Renal cortical epithelial cell (primary cell): ENCODE data around the gene FOXS1. TPM values are rescaled to one million over a fixed set of nuclear protein-coding genes. Genes with fewer than 3 reads are reported as not detected.

Source experiments
- DNase-seq: peaks from one replicate; pipeline ENCODE4 v3.0.0-alpha.2; 2011; ENCODE audit warnings: low read depth
- total RNA-seq: library from RNA; depleted of rRNA; stranded (reverse); fragments of >200 nt; gene quantifications from 2 replicates; pipeline ENCODE4 v1.2.3, GENCODE V29; 2014

Gene FOXS1
- total RNA-seq, 1 donor from 2014 or later: 0.30 TPM

DNA sequence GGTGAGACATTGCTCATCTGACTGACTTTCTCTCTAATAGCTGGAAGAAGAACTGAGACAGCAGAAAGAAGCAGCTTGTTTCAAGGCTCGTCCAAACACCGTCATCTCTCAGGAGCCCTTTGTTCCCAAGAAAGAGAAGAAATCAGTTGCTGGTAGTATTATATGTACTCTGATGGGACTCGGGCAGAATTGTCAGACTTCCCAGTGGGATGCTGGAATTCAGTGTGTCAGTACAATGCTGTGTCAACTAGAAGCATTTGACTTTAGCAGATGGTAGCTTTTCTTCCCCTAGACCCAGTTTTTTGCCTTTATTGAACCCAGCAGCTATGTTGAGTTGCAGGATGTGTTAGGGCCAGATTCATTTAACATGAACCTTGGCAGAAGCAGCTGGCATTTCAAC lies 48.0 kb downstream of the FOXS1 start:
- no peak for DNase-seq

Other genes starting within 250 kb of the FOXS1 start
- 88.2 and 251 TPM in 2 replicates for gene ID1, start 240.3 kb downstream of the FOXS1 start, total RNA-seq
- gene COX4I2, start 207.7 kb downstream of the FOXS1 start, total RNA-seq: not detected in 2 replicates
- gene BCL2L1, start 122.7 kb downstream of the FOXS1 start, total RNA-seq: 182 and 222 TPM in 2 replicates
- 7.2 and 27.6 TPM in 2 replicates for gene TPX2, start 106.3 kb downstream of the FOXS1 start, total RNA-seq
- not detected in 2 replicates for gene MYLK2, start 26.2 kb downstream of the FOXS1 start, total RNA-seq
- gene DUSP15, start 24.9 kb upstream of the FOXS1 start, total RNA-seq: 0.15 TPM in 1 of 2 replicates, not detected in the other
- gene TTLL9, start 25.0 kb upstream of the FOXS1 start, total RNA-seq: 0.94 TPM in 1 of 2 replicates, not detected in the other
- gene PDRG1, start 106.4 kb upstream of the FOXS1 start, total RNA-seq: 5.2 and 8.4 TPM in 2 replicates
- gene XKR7, start 122.5 kb upstream of the FOXS1 start, total RNA-seq: 0.10 and 0.17 TPM in 2 replicates
- 0.35 TPM in 1 of 2 replicates, not detected in the other for gene CCM2L, start 164.8 kb upstream of the FOXS1 start, total RNA-seq
- not detected in 2 replicates for gene HCK, start 206.6 kb upstream of the FOXS1 start, total RNA-seq